HCT116 (cell line): Measurements from ENCODE around the gene GPR3. TPM values are rescaled to one million over a fixed set of nuclear protein-coding genes. Genes with fewer than 3 reads are reported as not detected.

Source experiments
- ATAC-seq: fragments of 200-7000 bp; cut with Tn5 transposase; 2 replicates; pipeline ENCODE4 v1.9.1; 2020; ENCODE audit warnings: mild to moderate bottlenecking, moderate library complexity
- BruUV-seq: library from RNA; stranded (reverse); fragments of 400-500 nt; replicated peaks from 2 replicates; lab custom pipeline; 2021; lab: Mats Ljungman, UMichigan
- CTCF ChIA-PET: fragments of 300-600 bp; sonication (Branson Sonifier 250); formaldehyde crosslinking; loops from one replicate; lab custom pipeline; 2021; ENCODE audit warnings: antibody characterized with exemption; lab: Charles Lee
- POLR2A ChIA-PET: fragments of 300-600, 350-600 bp; sonication (Branson Sonifier 250); formaldehyde crosslinking; loops from one replicate; lab custom pipeline; 2021; ENCODE audit warnings: antibody characterized with exemption; lab: Charles Lee
- RAD21 ChIA-PET, 2 experiments: fragments of 300-600 bp; sonication (Branson Sonifier 250); formaldehyde crosslinking; loops; one replicate each; lab custom pipeline; 2023; ENCODE audit warnings: low total read pairs in 2 of 2; ENCODE audit not compliant: uncharacterized antibody in 2 of 2, unreplicated experiment in 2 of 2, low non-redundant PET in 1 of 2; lab: Charles Lee
- DNase-seq: peaks from one replicate; pipeline ENCODE4 v3.0.0-alpha.2; 2010; ENCODE audit warnings: low read depth, low spot score
- H2AFZ ChIP-seq: fragments of 200-600 bp; shearing (Covaris generic), sonication (generic); 2 replicates; pipeline ENCODE4 v1.6.1; 2017; ENCODE audit warnings: low read depth, mixed run types, mixed read lengths, antibody characterized with exemption, low read length; ENCODE audit not compliant: poor library complexity, severe bottlenecking
- H3K27ac ChIP-seq: 2 replicates; pipeline ENCODE4 v1.5.1; 2012; ENCODE audit warnings: low read depth, low read length
- H3K27me3 ChIP-seq: fragments of 200-600 bp; sonication (generic); 2 replicates; pipeline ENCODE4 v1.6.1; 2016; ENCODE audit warnings: mixed run types, low read length, mixed read lengths; ENCODE audit not compliant: insufficient read depth
- H3K36me3 ChIP-seq, 2 experiments: fragments of 200-500 bp in 1 of 2; fragments of 200-600 bp in 1 of 2; sonication (Bioruptor generic) in 1 of 2; sonication (generic) in 1 of 2; 2 replicates each; pipeline versions ENCODE4 v1.5.1 to v1.6.1; 2014 to 2016; ENCODE audit warnings: low read length in 2 of 2, inconsistent platforms in 1 of 2, mixed read lengths in 1 of 2, mixed run types in 1 of 2; ENCODE audit not compliant: insufficient read depth in 2 of 2, control insufficient read depth in 1 of 2
- H3K4me1 ChIP-seq, 2 experiments: fragments of 200-600 bp in 1 of 2; sonication (generic) in 1 of 2; 2 replicates each; pipeline versions ENCODE4 v1.5.1 to v1.6.1; 2012 to 2017; ENCODE audit warnings: low read length in 2 of 2, inconsistent platforms in 1 of 2, mild to moderate bottlenecking in 1 of 2, mixed read lengths in 1 of 2, mixed run types in 1 of 2, moderate library complexity in 1 of 2; ENCODE audit not compliant: insufficient read depth in 2 of 2, control insufficient read depth in 1 of 2
- H3K4me2 ChIP-seq: fragments of 200-600 bp; sonication (generic); 2 replicates; pipeline ENCODE4 v1.6.1; 2017; ENCODE audit warnings: mixed run types, low read length, mixed read lengths
- H3K4me3 ChIP-seq, 2 experiments: fragments of 200-600 bp in 1 of 2; sonication (generic) in 1 of 2; replicated peaks in 1 of 2; 2 replicates each; pipeline ENCODE4 v1.5.1; 2011 to 2016; ENCODE audit warnings: low read length in 2 of 2, control low read depth in 1 of 2, low read depth in 1 of 2, mild to moderate bottlenecking in 1 of 2, mixed read lengths in 1 of 2, mixed run types in 1 of 2
- H3K79me2 ChIP-seq: fragments of 200-600 bp; sonication (generic); 2 replicates; pipeline ENCODE4 v1.6.1; 2017; ENCODE audit warnings: mild to moderate bottlenecking, mixed run types, low read length, moderate library complexity, mixed read lengths; ENCODE audit not compliant: insufficient read depth
- H3K9ac ChIP-seq: fragments of 200-600 bp; sonication (generic); 2 replicates; pipeline ENCODE4 v1.6.1; 2016; ENCODE audit warnings: low read length, mixed read lengths
- H3K9me2 ChIP-seq: fragments of 200-600 bp; sonication (generic), shearing (Covaris generic); 2 replicates; pipeline ENCODE4 v1.6.1; 2017; ENCODE audit warnings: mixed run types, mild to moderate bottlenecking, moderate library complexity; ENCODE audit not compliant: insufficient read depth
- H3K9me3 ChIP-seq, 2 experiments: fragments of 200-500 bp in 1 of 2; fragments of 200-600 bp in 1 of 2; sonication (Bioruptor generic) in 1 of 2; sonication (generic) in 1 of 2; 2 replicates each; pipeline ENCODE4 v1.6.1; 2014 to 2017; ENCODE audit warnings: low read length in 2 of 2, mixed read lengths in 2 of 2, inconsistent platforms in 1 of 2, low read depth in 1 of 2, mild to moderate bottlenecking in 1 of 2, mixed run types in 1 of 2, moderate library complexity in 1 of 2; ENCODE audit not compliant: control insufficient read depth in 1 of 2, insufficient read depth in 1 of 2
- H4K20me1 ChIP-seq: fragments of 200-600 bp; sonication (generic), shearing (Covaris generic); 2 replicates; pipeline ENCODE4 v1.6.1; 2017; ENCODE audit warnings: mixed run types, mild to moderate bottlenecking, moderate library complexity; ENCODE audit not compliant: insufficient read depth
- ATF3 ChIP-seq: IDR thresholded peaks from 2 replicates; pipeline ENCODE4 v1.6.1; 2012
- CBX3 ChIP-seq: IDR thresholded peaks from 2 replicates; pipeline ENCODE4 v1.6.1; 2012; ENCODE audit warnings: low read depth
- CTCF ChIP-seq, 3 experiments: fragments of 200-600 bp in 1 of 3; sonication (generic) in 1 of 3; IDR thresholded peaks in 2 of 3; conservative IDR thresholded peaks in 1 of 3; 2 replicates each; pipeline ENCODE4 v1.5.1; 2012 to 2017; ENCODE audit warnings: low read depth in 2 of 3, low read length in 2 of 3, antibody characterized with exemption in 1 of 3, borderline replicate concordance in 1 of 3, control low read depth in 1 of 3, mild to moderate bottlenecking in 1 of 3, mixed read lengths in 1 of 3, mixed run types in 1 of 3, moderate library complexity in 1 of 3; ENCODE audit not compliant: insufficient read depth in 1 of 3
- EGR1 ChIP-seq: IDR thresholded peaks from 2 replicates; pipeline ENCODE4 v1.6.1; 2012; ENCODE audit warnings: low read depth
- ELF1 ChIP-seq: IDR thresholded peaks from 2 replicates; pipeline ENCODE4 v1.6.1; 2012; ENCODE audit warnings: low read depth, borderline replicate concordance
- EZH2 ChIP-seq: fragments of 200-600 bp; sonication (generic); IDR thresholded peaks from 2 replicates; pipeline ENCODE4 v1.6.1; 2017; ENCODE audit warnings: antibody characterized with exemption, mixed run types
- JUND ChIP-seq: IDR thresholded peaks from 2 replicates; pipeline ENCODE4 v1.6.1; 2012
- POLR2AphosphoS5 ChIP-seq: IDR thresholded peaks from 2 replicates; pipeline ENCODE4 v1.6.1; 2011; ENCODE audit warnings: mild to moderate bottlenecking, low read depth, low read length, moderate library complexity
- REST ChIP-seq: IDR thresholded peaks from 2 replicates; pipeline ENCODE4 v1.6.1; 2012; ENCODE audit warnings: low read depth
- SIN3A ChIP-seq: IDR thresholded peaks from 2 replicates; pipeline ENCODE4 v1.6.1; 2012; ENCODE audit warnings: low read depth
- SP1 ChIP-seq: IDR thresholded peaks from 2 replicates; pipeline ENCODE4 v1.6.1; 2012; ENCODE audit warnings: low read depth
- YY1 ChIP-seq: IDR thresholded peaks from 2 replicates; pipeline ENCODE4 v1.6.1; 2011; ENCODE audit warnings: low read length, low read depth, moderate library complexity, mild to moderate bottlenecking; ENCODE audit not compliant: insufficient replicate concordance; ENCODE audit errors: extremely low read depth
- ZBTB33 ChIP-seq: IDR thresholded peaks from 2 replicates; pipeline ENCODE4 v1.6.1; 2011; ENCODE audit warnings: mild to moderate bottlenecking, low read length, moderate library complexity; ENCODE audit not compliant: insufficient replicate concordance; ENCODE audit errors: extremely low read depth
- ZNF274 ChIP-seq: fragments of 200-500 bp; sonication (Bioruptor generic); IDR thresholded peaks from 2 replicates; pipeline ENCODE4 v1.6.1; 2014; ENCODE audit warnings: mild to moderate bottlenecking, low read depth, low read length, inconsistent platforms
- intact Hi-C: fragments of 100-400 bp; cut with micrococcal nuclease; formaldehyde crosslinking; loops from 2 replicates; pipeline ENCODE4 v1.10.0; 2022
- total RNA-seq: library from RNA; stranded (reverse); gene quantifications from one replicate; pipeline ENCODE4 v1.2.1, GENCODE V29; 2021; ENCODE audit not compliant: unreplicated experiment

Gene GPR3
- total RNA-seq, 1 experiment from 2014 or later = 2.8 TPM

GRCh38 chr1:27394282-27394658 lies 1.8 kb downstream of the GPR3 start:
- H3K4me2 ChIP-seq = peak overlapping the region; percentile 86
- H3K27me3 ChIP-seq = no peaks in the 10 kb centered on the region
- peaks cover 17 to 40% of the 10 kb centered on the region in 2 experiments for H3K4me1 ChIP-seq
- ChIA-PET CTCF (interaction anchor here (0.6 to 4.2 kb wide), 10 partner anchors 11 to 350 kb away, joined by 3 to 65 read pairs (median 9); partner anchors contain the start of gene CD164L2), POLR2A (no interaction called here), RAD21 (interaction anchor here in 1 of 2 experiments (1.7 to 1.8 kb wide), 2 partner anchors 93 to 98 kb away, joined by 5 to 6 read pairs; no protein-coding TSS in a partner anchor)
- BruUV-seq = no TSS peak
- peak overlapping the region; percentile 88 for H3K27ac ChIP-seq
- peaks cover 0 to 12% of the 10 kb centered on the region in 2 experiments; a peak in 1 of 4 replicates for H3K36me3 ChIP-seq
- no peaks in the 10 kb centered on the region for H3K9me3 ChIP-seq
- no peak overlapping the region for H3K4me3 ChIP-seq
- H3K9me2 ChIP-seq = no peaks in the 10 kb centered on the region
- DNase-seq (no peak), ATAC-seq (no peak)
- peaks cover 25% of the 10 kb centered on the region for H3K79me2 ChIP-seq
- H2AFZ ChIP-seq = no peak overlapping the region
- no peak overlapping the region for H3K9ac ChIP-seq
- no peaks in the 10 kb centered on the region for H4K20me1 ChIP-seq
- TF ChIP-seq POLR2AphosphoS5 = no peak
- TF ChIP-seq EGR1 = no peak
- TF ChIP-seq REST = no peak
- TF ChIP-seq ELF1 = no peak
- TF ChIP-seq CBX3 = no peak
- TF ChIP-seq JUND = no peak
- TF ChIP-seq EZH2 = no peak
- no peak for TF ChIP-seq ATF3
- no peak for TF ChIP-seq CTCF (IDR thresholded peaks at IDR 0.05 in 2 of 3, conservative IDR thresholded peaks at IDR 0.05 in 1 of 3; ENCODE audit: borderline replicate concordance in 1 of 3, insufficient read depth in 1 of 3, low read depth in 2 of 3, low read length in 2 of 3)
- TF ChIP-seq SP1 = no peak
- TF ChIP-seq SIN3A = no peak
- no peak for TF ChIP-seq ZNF274
- TF ChIP-seq YY1 = no peak
- TF ChIP-seq ZBTB33 = no peak
- intact Hi-C loops = loop anchor here (2.0 kb wide), 1 partner anchor 213 kb away; no protein-coding TSS in a partner anchor
